Spleen (tissue), 11 donors: Measurements from ENCODE around the gene CLSTN3. TPM values are rescaled to one million over a fixed set of nuclear protein-coding genes. Genes with fewer than 3 reads are reported as not detected.

Experiments
- DNase-seq: peaks from one replicate; pipeline ENCODE4 v3.0.0-alpha.2; 2020
- H3K27ac ChIP-seq, 8 donors: fragments of 200-600 bp; sonication (generic) in 7 of 8; 1 replicate in 4 of 8; 2 replicates in 4 of 8; pipeline versions ENCODE4 v1.5.0 to v1.8.0; 2016 to 2021; ENCODE audit warnings: inconsistent platforms in 4 of 8, mild to moderate bottlenecking in 4 of 8, moderate library complexity in 1 of 8
- H3K27me3 ChIP-seq, 7 donors: fragments of 200-600 bp; sonication (generic) in 6 of 7; replicated peaks in 1 of 7; 1 replicate in 4 of 7; 2 replicates in 3 of 7; pipeline versions ENCODE4 v1.5.0 to v1.8.0; 2016 to 2021; ENCODE audit warnings: inconsistent platforms in 3 of 7, mild to moderate bottlenecking in 1 of 7
- H3K36me3 ChIP-seq, 6 donors: fragments of 200-600 bp; sonication (generic) in 5 of 6; 1 replicate in 4 of 6; 2 replicates in 2 of 6; pipeline versions ENCODE4 v1.5.0 to v1.8.0; 2016 to 2021; ENCODE audit warnings: inconsistent platforms in 2 of 6
- H3K4me1 ChIP-seq, 6 donors: fragments of 200-600 bp; sonication (generic) in 5 of 6; 1 replicate in 3 of 6; 2 replicates in 3 of 6; pipeline versions ENCODE4 v1.5.0 to v1.8.0; 2016 to 2021; ENCODE audit warnings: inconsistent platforms in 3 of 6
- H3K4me3 ChIP-seq, 8 donors: fragments of 200-600 bp; sonication (generic) in 7 of 8; 1 replicate in 4 of 8; 2 replicates in 4 of 8; pipeline versions ENCODE4 v1.5.0 to v1.8.0; 2016 to 2021; ENCODE audit warnings: inconsistent platforms in 4 of 8, mild to moderate bottlenecking in 4 of 8, moderate library complexity in 2 of 8
- H3K9me3 ChIP-seq, 8 donors: fragments of 200-600 bp; sonication (generic) in 7 of 8; 1 replicate in 4 of 8; 2 replicates in 4 of 8; pipeline versions ENCODE4 v1.5.0 to v1.8.0; 2016 to 2021; ENCODE audit warnings: inconsistent platforms in 4 of 8
- POLR2A ChIP-seq, 3 donors: fragments of 450-650 bp; IDR thresholded peaks; one replicate each; pipeline ENCODE4 v1.5.1; 2017; ENCODE audit warnings: antibody characterized with exemption in 3 of 3, mild to moderate bottlenecking in 1 of 3
- POLR2AphosphoS5 ChIP-seq, 3 donors: sonication (generic); formaldehyde crosslinking; IDR thresholded peaks; one replicate each; pipeline ENCODE4 v1.5.1; 2017; ENCODE audit warnings: antibody characterized with exemption in 3 of 3
- WGBS, 5 donors: extraction: QIAGEN DNeasy Blood & Tissue Kit in 3 of 5; methylation state at CpG; one replicate each; pipeline versions ENCODE4 v1.1.5 to v1.1.7; 2013 to 2018; 5-methylcytosine and 5-hydroxymethylcytosine counted together
- intact Hi-C: fragments of 100-400 bp; cut with DNase I; formaldehyde crosslinking; loops from one replicate; pipeline ENCODE4 v1.15.0; 2023; ENCODE audit warnings: low total_unique reads
- polyA plus RNA-seq, 3 donors: library from polyadenylated mRNA; stranded (reverse); fragments of 200-250 nt; gene quantifications; one replicate each; pipeline ENCODE4 v1.2.1, GENCODE V29; 2013
- total RNA-seq, 7 donors: library from RNA; depleted of rRNA in 3 of 7; stranded (reverse); fragments of >200 nt in 3 of 7; fragmentation: NEBNext Ultra II Directional in 4 of 7; extraction: Animal tissue kit (Norgen Biotek cat#: 25700) in 4 of 7; gene quantifications; one replicate each; pipeline versions ENCODE4 v1.1.0 to v1.2.1, GENCODE V29; 2016 to 2021
- TF ChIP-seq, protein P1 (sequence below), 11 experiments: fragments of 200-600 bp in 7 of 11; fragments of 450-650 bp in 4 of 11; sonication (generic) in 4 of 11; IDR thresholded peaks in 8 of 11; conservative IDR thresholded peaks in 3 of 11; 1 replicate in 7 of 11; 2 replicates in 4 of 11; pipeline versions ENCODE4 v1.4.0 to v1.8.0; 2016 to 2021; ENCODE audit warnings: antibody characterized with exemption in 11 of 11, inconsistent platforms in 4 of 11, mild to moderate bottlenecking in 1 of 11
- donor health status: healthy with polysubstance abuse.
- donor health status: DM: no; HTN: no; CAD: no; lungs with moderate emphysema.
- donor health status: DM: no; HTN: no; CAD: no.
- donor health status: Bipolar disorder and iron deficiency.
- donor health status: healthy.
- donor health status: DM: no; HTN: no; CAD: no.
- donor health status: DM: yes; HTN: yes; CAD: no.

The CLSTN3 gene
- total and polyA plus RNA-seq, 10 donors: 15.0 to 131 (median 67.7) TPM

DNA sequence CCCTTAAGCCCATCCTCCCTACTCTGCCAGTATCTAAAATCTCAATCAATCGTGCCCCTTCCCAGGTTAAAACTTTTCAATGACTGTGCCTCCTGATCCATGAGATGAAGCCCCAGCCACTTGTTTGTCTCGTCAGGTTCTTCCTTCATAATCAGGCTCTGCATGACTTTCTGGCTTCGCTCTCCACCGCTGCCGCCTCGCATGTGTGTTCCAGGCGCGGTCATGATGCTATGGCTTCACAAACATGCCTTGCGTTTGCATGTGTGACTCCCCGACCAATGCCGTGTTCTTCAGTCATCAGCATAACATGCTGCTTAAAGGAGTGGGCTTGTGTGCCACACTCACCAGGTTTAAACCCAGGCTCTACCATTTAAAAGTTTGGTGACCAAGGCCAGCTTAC, 16.2 kb upstream of the CLSTN3 start:
- TF ChIP-seq POLR2AphosphoS5 (IDR thresholded peaks at IDR 0.05) (peak in 1 of 3 donors; percentile 2), POLR2A (IDR thresholded peaks at IDR 0.05) (no peak)
- TF ChIP-seq, protein P1, sequence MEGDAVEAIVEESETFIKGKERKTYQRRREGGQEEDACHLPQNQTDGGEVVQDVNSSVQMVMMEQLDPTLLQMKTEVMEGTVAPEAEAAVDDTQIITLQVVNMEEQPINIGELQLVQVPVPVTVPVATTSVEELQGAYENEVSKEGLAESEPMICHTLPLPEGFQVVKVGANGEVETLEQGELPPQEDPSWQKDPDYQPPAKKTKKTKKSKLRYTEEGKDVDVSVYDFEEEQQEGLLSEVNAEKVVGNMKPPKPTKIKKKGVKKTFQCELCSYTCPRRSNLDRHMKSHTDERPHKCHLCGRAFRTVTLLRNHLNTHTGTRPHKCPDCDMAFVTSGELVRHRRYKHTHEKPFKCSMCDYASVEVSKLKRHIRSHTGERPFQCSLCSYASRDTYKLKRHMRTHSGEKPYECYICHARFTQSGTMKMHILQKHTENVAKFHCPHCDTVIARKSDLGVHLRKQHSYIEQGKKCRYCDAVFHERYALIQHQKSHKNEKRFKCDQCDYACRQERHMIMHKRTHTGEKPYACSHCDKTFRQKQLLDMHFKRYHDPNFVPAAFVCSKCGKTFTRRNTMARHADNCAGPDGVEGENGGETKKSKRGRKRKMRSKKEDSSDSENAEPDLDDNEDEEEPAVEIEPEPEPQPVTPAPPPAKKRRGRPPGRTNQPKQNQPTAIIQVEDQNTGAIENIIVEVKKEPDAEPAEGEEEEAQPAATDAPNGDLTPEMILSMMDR (IDR thresholded peaks at IDR 0.05 in 8 of 11, conservative IDR thresholded peaks at IDR 0.05 in 3 of 11): no peak
- Histone ChIP-seq H3K4me1 (peaks cover 17 to 57% (median 39%) of the 10 kb centered on the region in 6 donors), H3K36me3 (peaks cover 0 to 48% (median 35%) of the 10 kb centered on the region in 6 donors), H3K27ac (peak overlapping the region in 3 of 8 donors; percentile 34 to 97 (median 96)), H3K27me3 (no peaks in the 10 kb centered on the region), H3K4me3 (no peak overlapping the region), H3K9me3 (no peaks in the 10 kb centered on the region)
- no peak for DNase-seq
- 87 to 94% (median 91%) methylated on average over 11 of the region's 11 CpGs for WGBS, 5 donors
- intact Hi-C loops: loop anchor here (10.0 kb wide), 1 partner anchor 169 kb away; the partner anchor contains the start of genes C12orf57 and RNU7-1

- DNase-seq: peak; percentile 16
- Histone ChIP-seq H3K4me3 (no peak overlapping the region), H3K36me3 (peaks cover 0 to 48% (median 35%) of the 10 kb centered on the region in 6 donors), H3K27me3 (no peaks in the 10 kb centered on the region), H3K9me3 (no peaks in the 10 kb centered on the region), H3K27ac (no peak overlapping the region), H3K4me1 (peaks cover 13 to 57% (median 37%) of the 10 kb centered on the region in 6 donors)
- TF ChIP-seq POLR2AphosphoS5 (IDR thresholded peaks at IDR 0.05) (no peak), POLR2A (IDR thresholded peaks at IDR 0.05) (no peak)
- TF ChIP-seq, protein P1 (IDR thresholded peaks at IDR 0.05 in 8 of 11, conservative IDR thresholded peaks at IDR 0.05 in 3 of 11): peak in 1 of 11 experiments; percentile 1
- 88 to 92% (median 90%) methylated on average over 6 of the region's 6 CpGs for WGBS, 5 donors
- intact Hi-C loops: loop anchor here (10.0 kb wide), 1 partner anchor 170 kb away; the partner anchor contains the start of genes C12orf57 and RNU7-1
These were observed 15.3 kb upstream of the CLSTN3 start for GRCh38 chr12:7114851-7115250.

DNA sequence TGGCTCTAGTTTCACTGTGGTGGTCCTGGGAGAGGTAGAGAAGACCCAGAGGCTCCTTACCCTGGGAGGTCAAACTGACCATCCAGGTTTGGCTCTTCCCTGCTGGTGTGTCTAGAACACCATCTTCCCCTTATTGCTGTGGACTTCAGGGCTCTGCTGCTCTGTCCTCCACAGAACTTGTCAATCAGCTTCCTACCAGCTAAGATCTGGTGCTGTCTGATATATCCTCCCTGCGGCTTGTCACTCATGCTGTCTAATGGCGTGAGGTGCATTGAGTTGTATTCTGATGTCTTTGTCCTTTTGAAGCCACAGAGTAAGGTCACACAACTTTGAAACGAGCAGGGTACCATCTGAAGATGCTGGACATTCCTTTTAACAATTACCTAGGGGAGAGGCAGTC, 14.0 kb upstream of the CLSTN3 start:
- peaks cover 0 to 60% (median 35%) of the 10 kb centered on the region in 6 donors for H3K36me3 ChIP-seq
- peaks cover 18 to 57% (median 35%) of the 10 kb centered on the region in 6 donors for H3K4me1 ChIP-seq
- H3K27ac ChIP-seq: no peak overlapping the region
- DNase-seq: no peak
- no peaks in the 10 kb centered on the region for H3K27me3 ChIP-seq
- no peak overlapping the region for H3K4me3 ChIP-seq
- WGBS, 5 donors: 78 to 95% (median 86%) methylated on average over 3 of the region's 3 CpGs
- no peaks in the 10 kb centered on the region for H3K9me3 ChIP-seq
- intact Hi-C loops: loop anchor here (10.0 kb wide), 1 partner anchor 171 kb away; the partner anchor contains the start of genes C12orf57 and RNU7-1
- TF ChIP-seq POLR2A (IDR thresholded peaks at IDR 0.05): no peak
- TF ChIP-seq POLR2AphosphoS5 (IDR thresholded peaks at IDR 0.05): no peak
- TF ChIP-seq, protein P1 (IDR thresholded peaks at IDR 0.05 in 8 of 11, conservative IDR thresholded peaks at IDR 0.05 in 3 of 11): no peak

DNA sequence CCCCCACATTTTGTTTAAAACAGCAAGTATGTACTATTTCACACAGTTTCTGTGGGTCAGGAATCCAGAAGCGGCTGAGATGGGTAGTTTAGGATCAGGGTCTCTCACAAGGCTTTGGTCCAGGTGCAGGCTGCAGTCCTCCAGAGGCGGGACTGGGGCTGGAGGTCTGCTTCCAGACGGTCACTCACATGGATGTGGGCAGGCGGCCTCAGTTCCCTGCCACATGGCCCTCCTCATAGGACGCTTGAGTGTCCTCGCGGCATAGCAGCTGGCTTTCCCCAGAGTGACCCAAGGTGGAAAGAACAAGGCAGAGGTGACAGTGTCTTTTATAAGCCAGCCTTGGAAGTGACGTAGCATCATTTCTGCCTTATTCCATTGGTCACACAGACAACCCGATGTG, 13.3 kb upstream of the CLSTN3 start:
- DNase-seq: no peak
- Histone ChIP-seq H3K4me3 (no peak overlapping the region), H3K4me1 (peaks cover 18 to 57% (median 36%) of the 10 kb centered on the region in 6 donors), H3K27ac (no peak overlapping the region), H3K9me3 (no peaks in the 10 kb centered on the region), H3K27me3 (no peaks in the 10 kb centered on the region), H3K36me3 (peaks cover 0 to 67% (median 35%) of the 10 kb centered on the region in 6 donors)
- intact Hi-C loops: loop anchor here (10.0 kb wide), 1 partner anchor 172 kb away; the partner anchor contains the start of genes C12orf57 and RNU7-1
- TF ChIP-seq, protein P1 (IDR thresholded peaks at IDR 0.05 in 8 of 11, conservative IDR thresholded peaks at IDR 0.05 in 3 of 11): no peak
- TF ChIP-seq POLR2AphosphoS5 (IDR thresholded peaks at IDR 0.05): peak in 2 of 3 donors; percentile 30 to 35
- 79 to 100% (median 96%) methylated on average over 7 to 9 of the region's 9 CpGs for WGBS, 5 donors
